Skeletal muscle cell (primary cell): ENCODE measurements around the gene TMEM121B.
A peak's percentile ranks its signal among the peaks of the same experiment; 100 is the strongest.

Source experiments
- DNase-seq: peaks from one replicate; pipeline ENCODE4 v3.0.0-alpha.2; 2010; ENCODE audit warnings: low read depth
- H3K4me3 ChIP-seq: 2 replicates; pipeline ENCODE4 v1.5.1; 2011; ENCODE audit warnings: low read depth, mild to moderate bottlenecking, control low read depth, low read length, moderate library complexity

Gene TMEM121B

DNA sequence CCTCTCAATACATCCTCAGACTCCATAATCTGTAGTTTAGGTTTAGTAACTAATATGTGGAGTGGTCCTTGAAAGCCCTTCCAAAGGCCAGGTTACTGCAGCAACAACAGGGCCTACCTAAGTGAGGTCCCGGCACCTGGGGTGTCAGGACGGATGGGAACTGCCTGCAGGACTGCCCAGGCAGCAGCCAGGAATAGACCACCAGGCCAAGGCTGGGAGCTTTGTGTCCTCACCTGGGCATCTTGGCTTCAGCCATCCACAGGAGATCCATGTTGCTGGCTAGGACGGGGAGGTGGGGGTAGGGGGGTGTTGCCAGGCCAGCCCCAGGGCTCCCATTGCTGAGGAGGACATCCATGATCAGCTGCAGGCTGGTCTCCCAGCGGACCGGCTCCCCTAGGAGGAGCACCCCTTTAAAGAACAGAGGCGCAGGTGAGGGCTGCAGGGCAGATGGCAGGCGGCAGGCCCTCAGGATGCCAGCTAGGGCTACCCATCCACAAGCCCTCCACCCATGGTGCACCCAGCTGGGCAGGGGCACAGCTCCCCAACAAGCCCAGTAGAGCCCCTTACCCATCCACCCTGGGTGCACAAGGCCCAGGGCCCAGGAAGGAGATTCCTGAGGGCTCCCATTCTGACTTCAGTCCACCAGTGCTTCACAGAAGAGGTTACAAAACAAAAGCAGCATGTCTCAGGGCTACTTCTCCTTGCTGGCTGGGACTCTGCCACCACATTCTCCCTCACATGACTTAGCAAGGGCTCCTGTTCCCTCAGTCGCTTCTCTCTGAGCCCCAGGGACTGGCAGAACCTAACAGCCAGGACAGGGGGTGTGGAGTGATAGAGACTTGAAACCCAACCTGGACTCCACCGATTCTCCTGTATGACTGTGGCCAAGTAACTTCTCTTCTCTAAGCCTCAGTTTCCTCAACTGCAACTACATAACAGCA lies 19.9 kb upstream of the TMEM121B start:
- DNase-seq = no peak
- H3K4me3 ChIP-seq = no peak overlapping the region

DNA sequence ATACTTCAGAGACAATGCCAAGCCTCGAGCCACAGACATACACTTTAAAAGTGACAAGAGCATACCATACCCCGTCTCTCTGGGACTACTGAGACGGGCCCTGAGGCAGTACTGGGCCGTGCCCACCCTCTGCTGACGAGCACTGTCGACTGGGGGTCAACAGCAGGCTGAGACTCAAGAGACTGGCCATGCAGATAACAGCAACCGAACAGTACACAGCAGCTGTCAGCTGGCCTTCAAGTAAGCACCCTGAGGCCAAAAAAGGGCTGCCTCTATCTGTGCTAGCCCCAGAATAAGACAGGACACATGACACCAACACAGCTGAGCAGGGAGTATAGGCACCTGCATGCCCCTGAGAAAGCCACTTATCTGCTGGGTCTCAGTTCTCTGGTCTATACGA lies 18.9 kb upstream of the TMEM121B start:
- no peak for DNase-seq
- no peak overlapping the region for H3K4me3 ChIP-seq

DNA sequence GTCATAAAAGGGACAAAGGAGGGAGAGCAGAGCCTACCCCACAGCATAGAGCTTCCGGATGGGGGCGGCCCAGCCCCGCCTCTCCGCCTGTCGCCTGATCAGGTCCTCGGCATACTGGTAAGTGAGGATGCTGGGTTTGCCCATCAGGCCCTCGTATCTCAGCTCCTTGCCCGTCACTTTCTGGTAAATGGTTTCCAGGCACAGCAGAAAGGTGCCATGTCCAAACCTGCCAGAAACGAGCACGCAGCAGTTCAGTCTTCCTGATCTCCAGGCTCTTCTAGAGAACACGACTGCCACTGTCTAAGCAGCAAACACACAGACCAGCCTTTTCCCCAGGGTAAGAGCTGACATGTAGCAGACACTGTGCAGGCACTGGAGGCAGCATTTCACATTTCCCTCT lies 17.4 kb upstream of the TMEM121B start:
- H3K4me3 ChIP-seq = no peak overlapping the region

DNA sequence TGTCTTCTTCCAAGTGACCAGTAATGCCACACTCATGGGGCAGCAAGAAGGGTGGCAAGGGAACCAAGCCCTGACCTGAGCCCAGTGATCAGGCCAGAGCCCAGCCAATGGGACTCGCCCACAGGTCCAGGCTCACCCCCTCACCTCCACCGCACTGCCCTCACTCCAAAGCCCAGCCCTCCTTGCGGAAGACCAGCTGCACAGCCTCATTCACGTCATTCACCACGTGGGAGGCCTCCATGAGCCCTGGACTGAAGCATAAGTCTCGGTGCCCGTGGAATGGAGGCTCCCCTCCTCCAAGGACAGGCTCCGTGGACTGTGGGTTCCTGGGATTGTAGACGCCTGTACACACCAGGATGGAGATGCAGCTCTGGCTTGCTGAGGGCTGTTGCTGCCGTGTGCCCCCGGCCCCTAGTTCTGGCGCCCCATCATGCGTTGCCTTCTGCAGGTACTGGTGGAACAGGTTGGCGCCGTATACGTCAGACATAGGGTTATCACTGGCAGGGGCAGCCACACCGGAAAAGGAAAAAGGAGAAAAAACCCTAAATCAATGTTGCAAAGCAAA lies 16.8 kb upstream of the TMEM121B start:
- H3K4me3 ChIP-seq = no peak overlapping the region
- no peak for DNase-seq

More for the DNA sequence above, 17.4 kb upstream of the TMEM121B start:
- no peak for DNase-seq

DNA sequence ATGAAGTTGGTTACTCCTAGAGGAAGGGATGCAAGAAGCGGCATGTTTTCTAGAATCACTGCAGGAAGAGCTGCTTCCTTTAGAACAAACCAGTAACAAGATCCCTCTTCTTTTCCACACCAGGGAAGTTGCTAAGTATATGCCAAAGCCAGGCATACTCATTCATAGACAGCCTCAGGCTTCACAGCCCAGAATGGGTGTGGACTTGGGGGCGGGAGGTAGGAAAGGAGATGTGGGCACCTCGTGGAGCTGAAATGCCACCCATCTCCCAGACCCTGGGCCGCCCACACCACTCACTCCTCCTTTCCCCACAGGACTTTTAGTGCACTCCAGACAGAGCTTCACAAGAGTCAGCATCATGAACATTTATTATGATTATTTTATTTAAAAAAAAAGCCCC lies 16.0 kb upstream of the TMEM121B start:
- H3K4me3 ChIP-seq = no peak overlapping the region
- DNase-seq = no peak

DNA sequence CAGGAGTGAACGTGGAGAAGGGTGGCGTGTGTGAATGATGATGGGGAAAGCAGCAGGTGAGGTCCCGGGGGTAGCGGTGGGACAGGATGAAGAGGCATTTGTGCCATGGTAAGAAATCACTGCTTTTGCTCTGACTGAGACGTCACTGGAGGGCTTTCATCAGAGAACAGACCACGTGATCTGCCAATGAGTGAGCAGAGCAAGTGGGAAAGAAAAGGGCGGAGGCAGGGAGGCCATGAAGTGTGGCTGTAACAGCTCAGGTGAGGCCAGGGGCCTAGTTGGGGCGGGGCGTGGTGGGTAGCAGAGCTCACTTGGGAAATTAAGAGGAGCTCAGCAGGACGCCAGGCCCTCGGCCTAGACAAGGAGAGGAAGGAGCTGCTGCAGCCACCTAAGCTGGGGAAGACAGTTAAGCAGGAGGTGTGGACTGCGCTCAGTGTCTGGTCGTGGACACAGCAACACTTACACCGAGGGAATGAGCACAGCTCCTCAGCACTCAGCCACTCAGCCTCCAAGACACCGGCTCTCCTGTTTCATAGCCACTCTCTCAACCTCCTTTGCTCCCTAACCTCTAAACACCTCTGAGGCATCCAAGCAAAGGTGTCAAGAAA lies 14.1 kb upstream of the TMEM121B start:
- H3K4me3 ChIP-seq = no peak overlapping the region
- no peak for DNase-seq

DNA sequence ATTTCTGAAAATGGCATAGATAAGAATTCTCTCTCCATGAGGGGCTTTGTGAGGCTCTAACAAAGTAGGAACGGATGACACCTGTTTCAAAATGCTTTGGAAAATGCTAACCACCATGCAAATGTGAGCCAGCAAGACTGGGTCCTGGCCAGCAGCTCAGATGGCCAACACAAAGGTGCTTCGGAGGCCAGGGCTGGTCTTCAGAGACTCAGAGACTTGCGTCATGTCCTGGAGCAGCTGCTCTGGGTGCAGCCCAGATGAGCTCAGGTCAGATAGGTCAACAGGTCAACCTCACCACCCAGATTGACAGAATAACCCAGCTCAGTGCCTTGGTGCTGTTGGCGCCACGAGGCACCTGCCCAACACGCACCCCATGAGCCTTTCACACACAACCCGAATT lies 12.0 kb upstream of the TMEM121B start:
- no peak for DNase-seq
- no peak overlapping the region for H3K4me3 ChIP-seq

DNA sequence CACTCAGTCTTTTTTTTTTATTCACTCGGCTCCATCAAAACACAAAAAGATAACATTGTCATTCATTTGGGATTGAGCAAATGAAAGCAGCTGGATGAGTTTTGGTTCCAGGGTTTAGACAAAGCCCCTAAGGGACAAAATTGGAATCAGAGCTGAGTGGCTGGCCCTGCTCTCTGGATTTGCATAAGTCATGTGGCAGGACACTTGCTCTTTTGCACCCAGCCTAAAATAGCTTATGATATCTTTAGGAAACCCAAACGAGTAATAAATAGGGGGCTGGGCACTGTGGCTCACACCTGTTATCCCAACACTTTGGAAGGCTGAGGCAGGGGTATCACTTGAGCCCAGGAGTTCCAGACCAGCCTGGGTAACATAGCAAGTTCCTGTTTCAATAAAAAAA lies 11.0 kb upstream of the TMEM121B start:
- H3K4me3 ChIP-seq = no peak overlapping the region
- no peak for DNase-seq

DNA sequence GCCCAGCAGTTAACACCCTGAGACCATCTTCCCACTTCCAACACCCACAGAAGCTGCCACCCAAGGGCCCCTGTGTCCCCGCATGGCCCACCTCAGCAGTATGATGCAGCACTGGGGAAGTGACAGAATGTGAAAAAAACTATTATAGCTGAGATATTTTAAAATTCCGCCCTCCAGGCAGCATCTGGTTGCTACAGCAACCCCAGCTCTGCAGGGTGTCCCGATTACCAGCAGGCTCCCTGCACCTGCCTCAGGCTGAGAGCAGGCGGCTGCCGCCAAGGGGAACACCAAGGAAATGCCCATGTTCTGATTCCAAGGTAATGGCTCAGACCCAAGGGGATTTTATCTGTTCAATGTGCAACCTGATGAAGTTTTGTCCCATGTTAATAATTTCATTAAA lies 10.5 kb upstream of the TMEM121B start:
- no peak for DNase-seq
- H3K4me3 ChIP-seq = no peak overlapping the region

DNA sequence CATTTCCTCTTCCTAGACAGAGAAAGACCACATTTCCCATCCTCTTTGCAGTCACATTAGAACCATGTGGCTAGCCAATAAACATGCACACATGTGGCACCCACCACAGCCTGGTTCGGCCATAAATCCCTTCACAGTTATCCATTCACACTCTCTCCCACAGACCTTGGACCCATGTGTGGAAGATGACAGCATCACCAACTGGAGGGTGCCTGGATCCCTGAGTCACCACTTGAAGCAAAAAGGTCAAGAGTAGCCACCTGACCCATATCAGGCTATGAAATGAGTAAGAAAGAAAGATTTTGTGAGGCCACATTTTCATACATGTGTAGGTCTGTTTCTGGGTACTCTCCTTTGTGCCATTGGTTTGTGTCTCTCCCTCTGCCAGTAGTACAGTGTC lies 9.0 kb upstream of the TMEM121B start:
- no peak for DNase-seq
- no peak overlapping the region for H3K4me3 ChIP-seq

DNA sequence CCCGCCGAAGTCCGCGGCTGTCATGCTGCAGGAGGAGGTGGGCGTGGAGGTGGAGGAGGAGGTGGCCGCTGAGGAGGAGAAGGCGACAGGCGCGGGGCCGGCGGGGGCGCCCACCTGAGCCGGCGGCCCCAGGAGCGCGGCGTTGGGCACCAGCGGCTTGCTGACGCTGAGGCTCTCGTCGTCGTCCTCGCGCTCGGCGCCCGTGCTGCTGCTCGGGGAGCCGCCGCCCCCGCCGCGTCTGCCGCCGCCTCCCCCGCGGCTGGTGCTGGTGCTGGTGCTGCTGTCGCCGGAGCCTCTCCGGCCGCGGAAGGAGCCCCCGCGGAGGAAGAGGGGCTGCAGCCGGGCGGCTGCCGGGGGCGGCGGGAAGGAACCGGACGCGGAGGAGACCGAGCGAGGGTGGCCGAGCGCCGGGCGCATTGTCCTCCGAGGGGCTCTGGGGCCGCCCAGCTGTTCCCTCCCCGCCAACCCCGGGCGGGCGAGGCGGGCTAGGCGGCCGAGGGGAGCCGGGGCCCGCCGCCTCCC lies 388 bp downstream of the TMEM121B start:
- peak overlapping the region; percentile 49 for H3K4me3 ChIP-seq
- DNase-seq = no peak

DNA sequence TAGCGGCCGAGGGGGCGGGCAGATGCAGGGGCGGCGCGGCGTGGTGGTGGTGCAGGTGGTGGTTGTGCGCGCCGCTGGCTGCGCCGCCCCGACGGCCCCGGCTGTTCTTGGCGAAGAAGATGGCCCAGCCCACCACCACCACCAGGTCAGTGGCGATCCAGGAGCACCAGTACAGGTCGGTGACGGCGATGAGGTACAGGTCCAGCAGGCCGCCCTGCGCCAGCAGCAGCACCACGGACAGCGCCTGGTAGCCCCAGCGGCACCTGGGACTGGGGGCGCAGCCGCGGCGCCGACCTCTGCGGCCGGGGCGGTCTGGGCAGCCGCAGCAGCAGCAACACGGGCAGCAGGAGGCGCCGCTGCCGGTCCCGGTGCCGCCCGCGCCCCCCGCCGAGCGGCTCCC lies 879 bp downstream of the TMEM121B start:
- DNase-seq = peak; percentile 6
- no peak overlapping the region for H3K4me3 ChIP-seq

DNA sequence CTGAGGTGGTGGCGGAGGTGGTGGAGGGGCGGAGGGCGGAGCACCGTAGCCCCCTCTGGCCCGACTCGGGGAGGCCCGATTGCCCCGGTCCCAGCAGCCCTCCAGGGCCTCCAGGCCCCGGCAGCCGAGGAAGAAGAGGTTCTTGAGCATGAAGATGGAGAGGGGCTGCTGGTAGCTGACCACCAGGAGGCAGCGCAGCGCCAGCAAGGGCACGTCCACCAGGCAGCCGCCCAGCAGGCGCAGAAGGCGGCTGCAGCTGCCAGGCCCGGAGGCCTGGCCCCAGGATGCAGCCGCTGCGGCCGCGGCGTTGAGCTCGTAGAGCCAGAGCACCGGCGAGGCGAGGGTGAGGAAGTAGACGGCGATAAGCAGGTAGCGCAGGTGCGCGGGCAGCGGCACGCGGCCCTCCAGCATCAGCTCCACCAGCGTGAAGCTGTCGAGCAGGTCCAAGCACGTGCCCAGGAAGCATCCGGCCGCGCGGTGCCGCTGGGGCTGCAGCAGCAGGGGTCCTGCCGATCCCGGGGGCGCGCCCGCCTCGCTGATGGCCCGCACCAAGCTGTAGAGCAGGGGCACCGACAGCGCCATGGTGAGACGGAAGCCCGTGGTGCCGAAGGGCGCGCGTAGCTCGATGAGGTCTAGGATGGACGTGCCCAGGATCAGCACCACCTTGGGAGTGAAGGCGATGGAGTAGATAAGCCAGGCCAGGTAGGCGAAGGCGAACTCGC lies 1.5 kb downstream of the TMEM121B start:
- no peak overlapping the region for H3K4me3 ChIP-seq

DNA sequence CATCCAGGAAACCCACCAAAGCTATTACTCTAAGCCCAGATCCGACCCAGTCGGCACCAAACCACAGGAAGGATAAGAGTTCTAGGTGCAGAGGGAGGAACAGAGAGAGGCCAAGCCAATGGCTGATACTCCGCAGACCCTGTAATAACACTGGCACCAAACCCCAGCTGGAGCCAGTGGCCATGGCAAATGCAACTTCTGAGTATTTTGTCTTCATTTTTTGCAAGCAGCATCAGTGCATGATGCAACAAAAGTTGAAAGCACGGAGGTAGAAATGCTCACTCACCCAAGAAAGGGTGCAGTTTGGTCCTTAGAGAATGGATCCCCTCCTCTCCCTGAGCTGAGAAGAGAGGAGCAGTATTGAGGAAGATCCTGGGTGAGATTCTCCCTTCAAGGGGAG lies 2.8 kb downstream of the TMEM121B start:
- no peak overlapping the region for H3K4me3 ChIP-seq
- DNase-seq = no peak

More for the DNA sequence above, 1.5 kb downstream of the TMEM121B start:
- DNase-seq = no peak

DNA sequence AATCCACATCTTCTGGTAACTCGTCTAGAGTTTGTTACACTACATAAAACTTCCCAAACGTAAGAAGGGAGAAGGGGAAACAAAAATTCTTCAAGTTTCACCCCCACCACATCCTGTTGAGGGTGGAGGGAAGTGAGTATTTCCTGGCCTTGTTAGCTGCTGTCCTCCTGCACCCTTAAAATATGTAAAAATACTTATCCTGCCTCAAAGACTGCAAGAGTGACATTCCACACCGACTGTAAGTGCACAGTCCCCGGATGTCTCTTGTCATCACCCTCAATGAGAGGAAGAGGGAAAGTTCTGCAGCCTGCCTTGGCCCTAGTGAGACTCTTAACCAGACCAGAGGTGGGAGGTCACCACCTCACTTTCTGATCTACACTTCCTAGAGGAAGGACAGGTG lies 3.3 kb downstream of the TMEM121B start:
- DNase-seq = no peak
- no peak overlapping the region for H3K4me3 ChIP-seq

DNA sequence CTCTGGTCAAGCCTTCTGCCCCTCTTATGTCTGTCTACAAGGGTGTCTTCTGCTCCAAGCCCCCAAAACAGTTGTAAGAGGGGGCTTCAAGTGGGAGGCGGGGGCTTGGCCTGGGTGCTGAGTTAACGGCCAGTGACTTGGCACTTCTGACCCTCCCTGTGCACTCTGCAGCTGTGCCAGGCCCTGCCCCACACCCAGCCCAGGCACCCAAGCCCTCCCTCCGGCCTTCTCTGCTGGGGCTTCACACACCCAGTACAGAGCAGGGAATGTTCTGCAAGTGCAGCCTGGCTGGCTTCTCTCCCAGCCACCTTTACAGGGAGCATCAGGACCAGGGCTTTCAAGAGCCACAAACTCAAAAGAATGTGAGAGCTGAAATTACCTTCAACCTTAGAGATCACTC lies 3.8 kb downstream of the TMEM121B start:
- no peak overlapping the region for H3K4me3 ChIP-seq
- no peak for DNase-seq

DNA sequence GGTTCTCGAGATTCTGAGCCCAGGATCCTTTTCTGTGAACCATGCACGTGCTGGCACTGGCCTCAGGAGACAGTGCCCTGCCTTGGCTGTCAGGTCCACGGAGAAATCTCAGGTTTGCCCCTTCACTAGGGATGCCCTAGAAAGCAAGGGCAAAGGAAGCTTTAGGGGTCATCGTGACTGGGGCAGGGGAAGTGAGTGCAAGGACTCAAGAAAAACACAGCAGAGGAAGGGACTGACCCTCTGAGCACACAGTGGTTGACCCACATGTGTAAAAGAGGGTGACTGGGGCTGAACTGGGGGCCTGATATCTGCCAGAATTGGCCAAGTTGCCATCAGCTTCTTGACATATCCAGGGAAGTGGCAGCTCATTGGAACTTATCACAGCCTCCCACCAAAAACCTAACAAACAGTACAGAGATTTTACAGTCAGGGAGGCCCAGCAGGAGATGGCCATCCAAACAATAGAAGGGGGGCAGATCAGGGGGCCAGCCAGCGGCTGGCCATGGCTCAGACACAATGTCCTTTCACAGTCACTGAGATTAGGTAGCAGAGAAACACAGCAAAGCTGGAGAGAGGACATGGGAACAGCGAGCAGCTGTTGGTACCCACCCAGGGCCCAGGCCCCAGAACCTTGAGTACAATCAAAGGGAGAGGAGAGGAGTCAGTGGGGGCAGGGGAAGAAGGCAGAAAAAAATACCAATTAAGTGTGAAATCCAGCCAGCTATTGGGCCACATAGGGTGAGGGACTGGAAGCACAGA lies 4.4 kb downstream of the TMEM121B start:
- no peak overlapping the region for H3K4me3 ChIP-seq
- DNase-seq = no peak

DNA sequence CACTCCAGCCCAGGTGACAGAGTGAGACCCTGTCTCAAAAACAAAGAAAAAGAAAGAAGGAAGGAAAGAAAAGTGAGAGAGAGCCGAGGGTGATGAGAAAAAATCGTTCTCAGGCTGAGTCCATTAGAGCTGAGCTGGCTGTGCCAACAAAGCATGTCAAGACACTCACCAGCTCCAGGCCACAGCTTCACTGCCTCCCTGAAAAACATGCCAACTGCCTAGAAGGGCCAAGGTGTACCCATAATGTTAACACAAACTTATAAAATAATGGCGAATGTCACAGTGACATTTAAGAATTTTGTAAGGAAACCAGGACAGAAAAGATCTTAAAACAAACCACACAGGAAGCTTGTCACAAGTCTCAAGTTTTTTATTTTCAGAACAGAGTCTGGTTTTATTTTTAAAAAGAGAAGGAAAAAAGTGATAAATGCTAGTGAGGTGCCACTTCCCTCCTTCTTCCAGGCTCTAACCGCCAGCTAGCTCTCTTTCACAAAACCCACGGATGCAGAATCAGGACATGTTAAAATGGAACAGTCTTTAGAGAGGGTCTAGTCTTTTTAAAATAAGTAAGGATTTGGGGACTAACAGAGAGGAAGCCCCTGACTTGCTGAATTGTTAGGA lies 5.1 kb downstream of the TMEM121B start:
- H3K4me3 ChIP-seq = no peak overlapping the region
- DNase-seq = no peak

DNA sequence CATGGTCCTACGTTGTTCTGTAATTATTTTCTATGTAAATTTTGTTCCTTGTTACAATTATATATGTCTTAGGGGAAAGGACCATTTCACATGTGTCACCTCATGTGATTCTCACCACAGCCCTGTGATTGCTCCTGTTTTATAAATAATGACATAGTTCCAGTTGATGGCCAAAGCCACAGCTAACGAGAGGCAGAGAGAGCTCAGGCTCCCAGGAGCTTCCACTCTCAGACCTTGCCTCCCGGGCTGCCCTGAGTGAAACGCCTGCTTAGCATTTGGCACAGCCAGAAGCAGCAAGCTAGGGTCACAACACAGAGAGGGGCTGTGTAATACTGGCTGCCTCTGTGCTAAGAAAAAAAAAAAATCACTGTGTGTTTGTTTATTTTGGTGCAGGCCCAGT lies 5.9 kb downstream of the TMEM121B start:
- no peak for DNase-seq
- no peak overlapping the region for H3K4me3 ChIP-seq
